Measurements from ENCODE around the gene PTPN9. TPM values are rescaled to one million over a fixed set of nuclear protein-coding genes. Genes with fewer than 3 reads are reported as not detected.
A peak's percentile ranks its signal among the peaks of the same experiment; 100 is the strongest.

The PTPN9 gene
- total and polyA plus RNA-seq, 12 donors: 5.9 to 28.5 (median 19.3) TPM

- Histone ChIP-seq H3K4me1 (replicated peaks in 1 of 2) (peaks cover 24 to 30% of the 10 kb centered on the region in 2 donors), H3K4me3 (peak overlapping the region in 3 of 4 donors; percentile 16 to 81 (median 65)), H3K36me3 (replicated peaks in 1 of 2) (no peaks in the 10 kb centered on the region), H3K9me3 (replicated peaks in 1 of 3) (no peaks in the 10 kb centered on the region), H3K27me3 (no peaks in the 10 kb centered on the region), H3K27ac (peak overlapping the region; percentile 90 to 98 (median 91))
- peak; percentile 41 to 84 for TF ChIP-seq POLR2A (IDR thresholded peaks at IDR 0.05)
- TF ChIP-seq CTCF (IDR thresholded peaks at IDR 0.05): peak in 1 of 6 experiments; percentile 2
- intact Hi-C loops (cut with DNase I): loop anchor here in 1 of 2 donors (10.0 kb wide), 1 partner anchor 61 kb away; no protein-coding TSS in a partner anchor
- 0 to 1% (median 1%) methylated on average over 24 to 57 of the region's 57 CpGs for WGBS, 4 donors
- peak; percentile 97 to 99 (median 99) for DNase-seq
Measured at GRCh38 chr15:75453703-75454470, 125.2 kb downstream of the PTPN9 start.

GRCh38 chr15:75452865-75453702 is 126.0 kb downstream of the PTPN9 start:
- peaks cover 24 to 38% of the 10 kb centered on the region in 2 donors for H3K4me1 ChIP-seq (replicated peaks in 1 of 2)
- WGBS, 4 donors: 0 to 2% (median 0%) methylated on average over 10 to 38 of the region's 38 CpGs
- DNase-seq: peak; percentile 48 to 77 (median 60)
- intact Hi-C loops (cut with DNase I): loop anchor here in 1 of 2 donors (10.0 kb wide), 1 partner anchor 62 kb away; no protein-coding TSS in a partner anchor
- no peaks in the 10 kb centered on the region for H3K9me3 ChIP-seq (replicated peaks in 1 of 3)
- H3K36me3 ChIP-seq (replicated peaks in 1 of 2): no peaks in the 10 kb centered on the region
- TF ChIP-seq POLR2A (IDR thresholded peaks at IDR 0.05) (no peak), CTCF (IDR thresholded peaks at IDR 0.05) (no peak)
- H3K27me3 ChIP-seq: no peaks in the 10 kb centered on the region
- H3K4me3 ChIP-seq: peak overlapping the region in 3 of 4 donors; percentile 28 to 74 (median 65)
- peak overlapping the region; percentile 83 to 98 (median 91) for H3K27ac ChIP-seq

- no peaks in the 10 kb centered on the region for H3K36me3 ChIP-seq (replicated peaks in 1 of 2)
- TF ChIP-seq CTCF (IDR thresholded peaks at IDR 0.05): no peak
- no peak for TF ChIP-seq POLR2A (IDR thresholded peaks at IDR 0.05)
- H3K4me3 ChIP-seq: peak overlapping the region in 3 of 4 donors; percentile 28 to 74 (median 65)
- 0 to 1% (median 0%) methylated on average over 14 to 16 of the region's 16 CpGs for WGBS, 4 donors
- intact Hi-C loops (cut with DNase I): loop anchor here in 1 of 2 donors (10.0 kb wide), 1 partner anchor 62 kb away; no protein-coding TSS in a partner anchor
- DNase-seq: peak; percentile 82 to 94 (median 88)
- H3K4me1 ChIP-seq (replicated peaks in 1 of 2): peaks cover 24 to 40% of the 10 kb centered on the region in 2 donors
- no peaks in the 10 kb centered on the region for H3K27me3 ChIP-seq
- H3K27ac ChIP-seq: peak overlapping the region; percentile 83 to 98 (median 91)
- H3K9me3 ChIP-seq (replicated peaks in 1 of 3): no peaks in the 10 kb centered on the region
Measured at GRCh38 chr15:75452364-75452864, 126.7 kb downstream of the PTPN9 start.
